HUES6 (cell line): ENCODE results near the gene WASHC2C.
"Not testable (repeated sequence)": the region's sequence is repeated elsewhere in the genome, so short reads cannot be mapped to it uniquely, and the experiment has no call there.

Experiments
- H3K27ac ChIP-seq: 2 replicates; pipeline ENCODE4 v1.7.0; 2013; ENCODE audit warnings: low read depth, mild to moderate bottlenecking, low read length, inconsistent platforms
- H3K27me3 ChIP-seq: 2 replicates; pipeline ENCODE4 v1.6.1; 2013; ENCODE audit warnings: low read length; ENCODE audit not compliant: control insufficient read depth, insufficient read depth
- H3K36me3 ChIP-seq: 2 replicates; pipeline ENCODE4 v1.6.1; 2013; ENCODE audit warnings: low read length; ENCODE audit not compliant: control insufficient read depth, insufficient read depth
- H3K4me1 ChIP-seq: 2 replicates; pipeline ENCODE4 v1.6.1; 2013; ENCODE audit warnings: low read length; ENCODE audit not compliant: control insufficient read depth, insufficient read depth
- H3K4me3 ChIP-seq: 2 replicates; pipeline ENCODE4 v1.5.1; 2013; ENCODE audit warnings: low read depth, low read length
- H3K9ac ChIP-seq: one replicate; pipeline ENCODE4 v1.6.1; 2013; ENCODE audit warnings: mild to moderate bottlenecking, low read length
- H3K9me3 ChIP-seq: 2 replicates; pipeline ENCODE4 v1.6.1; 2013; ENCODE audit warnings: low read depth, low read length; ENCODE audit not compliant: control insufficient read depth, insufficient read depth

WASHC2C gene, protein sequence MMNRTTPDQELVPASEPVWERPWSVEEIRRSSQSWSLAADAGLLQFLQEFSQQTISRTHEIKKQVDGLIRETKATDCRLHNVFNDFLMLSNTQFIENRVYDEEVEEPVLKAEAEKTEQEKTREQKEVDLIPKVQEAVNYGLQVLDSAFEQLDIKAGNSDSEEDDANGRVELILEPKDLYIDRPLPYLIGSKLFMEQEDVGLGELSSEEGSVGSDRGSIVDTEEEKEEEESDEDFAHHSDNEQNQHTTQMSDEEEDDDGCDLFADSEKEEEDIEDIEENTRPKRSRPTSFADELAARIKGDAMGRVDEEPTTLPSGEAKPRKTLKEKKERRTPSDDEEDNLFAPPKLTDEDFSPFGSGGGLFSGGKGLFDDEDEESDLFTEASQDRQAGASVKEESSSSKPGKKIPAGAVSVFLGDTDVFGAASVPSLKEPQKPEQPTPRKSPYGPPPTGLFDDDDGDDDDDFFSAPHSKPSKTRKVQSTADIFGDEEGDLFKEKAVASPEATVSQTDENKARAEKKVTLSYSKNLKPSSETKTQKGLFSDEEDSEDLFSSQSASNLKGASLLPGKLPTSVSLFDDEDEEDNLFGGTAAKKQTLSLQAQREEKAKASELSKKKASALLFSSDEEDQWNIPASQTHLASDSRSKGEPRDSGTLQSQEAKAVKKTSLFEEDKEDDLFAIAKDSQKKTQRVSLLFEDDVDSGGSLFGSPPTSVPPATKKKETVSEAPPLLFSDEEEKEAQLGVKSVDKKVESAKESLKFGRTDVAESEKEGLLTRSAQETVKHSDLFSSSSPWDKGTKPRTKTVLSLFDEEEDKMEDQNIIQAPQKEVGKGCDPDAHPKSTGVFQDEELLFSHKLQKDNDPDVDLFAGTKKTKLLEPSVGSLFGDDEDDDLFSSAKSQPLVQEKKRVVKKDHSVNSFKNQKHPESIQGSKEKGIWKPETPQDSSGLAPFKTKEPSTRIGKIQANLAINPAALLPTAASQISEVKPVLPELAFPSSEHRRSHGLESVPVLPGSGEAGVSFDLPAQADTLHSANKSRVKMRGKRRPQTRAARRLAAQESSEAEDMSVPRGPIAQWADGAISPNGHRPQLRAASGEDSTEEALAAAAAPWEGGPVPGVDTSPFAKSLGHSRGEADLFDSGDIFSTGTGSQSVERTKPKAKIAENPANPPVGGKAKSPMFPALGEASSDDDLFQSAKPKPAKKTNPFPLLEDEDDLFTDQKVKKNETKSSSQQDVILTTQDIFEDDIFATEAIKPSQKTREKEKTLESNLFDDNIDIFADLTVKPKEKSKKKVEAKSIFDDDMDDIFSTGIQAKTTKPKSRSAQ (N-terminal part only)

DNA sequence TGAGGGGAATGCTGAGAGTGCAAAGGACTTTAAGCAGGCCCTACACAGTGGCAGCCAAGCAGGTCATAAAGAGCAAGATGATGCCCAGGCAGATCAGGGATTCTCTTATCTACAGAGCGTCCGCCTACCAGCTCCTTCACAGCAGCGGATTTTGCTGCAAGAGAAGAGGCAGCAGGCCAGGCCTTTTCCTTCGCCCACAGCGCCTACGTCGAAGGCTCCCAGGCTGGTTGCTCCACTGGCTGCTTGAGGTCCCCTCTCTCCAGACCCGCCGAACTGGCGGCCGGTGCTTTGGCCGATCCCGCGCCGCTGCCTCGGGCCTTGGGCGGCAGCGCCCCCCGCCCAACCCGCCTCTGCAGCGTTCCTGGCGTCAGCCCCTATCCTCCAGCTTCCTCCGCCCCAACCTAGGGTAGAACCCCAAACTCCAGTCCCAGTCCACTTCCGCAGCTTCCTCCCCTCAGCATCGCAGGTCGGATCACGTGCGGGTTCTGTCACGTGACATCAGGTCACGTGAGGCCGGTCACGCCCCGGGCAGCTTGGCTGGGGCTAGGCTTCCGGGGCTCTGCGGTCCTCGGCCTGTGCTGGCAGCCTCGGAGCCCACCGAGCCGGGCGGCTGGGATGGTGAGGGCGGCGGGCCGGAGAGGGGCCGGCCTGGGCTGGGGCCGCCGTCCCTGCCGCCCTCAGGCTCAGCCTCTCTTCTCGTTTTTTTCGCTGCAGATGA lies at the start of gene WASHC2C:
Gene WASHC2C, plus strand, starts transcription at position 564 of the 718 bp plus-strand sequence. Its CDS starts 52 bp downstream, at position 616.
- Histone ChIP-seq H3K9ac (peak within 1 kb of the TSS; percentile 77), H3K4me3 (peak within 1 kb of the TSS; percentile 75)
- H3K4me1 ChIP-seq, H3K27me3 ChIP-seq, H3K27ac ChIP-seq, H3K36me3 ChIP-seq, H3K9me3 ChIP-seq: not testable (repeated sequence)

- not testable (repeated sequence) for H3K27me3 ChIP-seq, H3K9me3 ChIP-seq, H3K36me3 ChIP-seq, H3K9ac ChIP-seq, H3K4me1 ChIP-seq, H3K27ac ChIP-seq, H3K4me3 ChIP-seq
These were observed 48.6 kb upstream of the WASHC2C start for GRCh38 chr10:45678467-45678866.

- H3K27ac ChIP-seq, H3K9me3 ChIP-seq, H3K36me3 ChIP-seq, H3K4me3 ChIP-seq, H3K9ac ChIP-seq, H3K4me1 ChIP-seq, H3K27me3 ChIP-seq: not testable (repeated sequence)
These were observed 16.8 kb upstream of the WASHC2C start for GRCh38 chr10:45710200-45710796.

- not testable (repeated sequence) for H3K36me3 ChIP-seq, H3K9me3 ChIP-seq, H3K4me3 ChIP-seq, H3K9ac ChIP-seq, H3K27ac ChIP-seq, H3K4me1 ChIP-seq, H3K27me3 ChIP-seq
These were observed 15.8 kb upstream of the WASHC2C start for GRCh38 chr10:45711223-45711622.

- not testable (repeated sequence) for H3K27ac ChIP-seq, H3K4me1 ChIP-seq, H3K4me3 ChIP-seq, H3K9ac ChIP-seq, H3K36me3 ChIP-seq, H3K9me3 ChIP-seq, H3K27me3 ChIP-seq
These were observed 10.0 kb upstream of the WASHC2C start for GRCh38 chr10:45717053-45717452.

GRCh38 chr10:45717642-45718041 lies 9.4 kb upstream of the WASHC2C start:
- not testable (repeated sequence) for H3K9ac ChIP-seq, H3K27ac ChIP-seq, H3K9me3 ChIP-seq, H3K4me3 ChIP-seq, H3K27me3 ChIP-seq, H3K4me1 ChIP-seq, H3K36me3 ChIP-seq

DNA sequence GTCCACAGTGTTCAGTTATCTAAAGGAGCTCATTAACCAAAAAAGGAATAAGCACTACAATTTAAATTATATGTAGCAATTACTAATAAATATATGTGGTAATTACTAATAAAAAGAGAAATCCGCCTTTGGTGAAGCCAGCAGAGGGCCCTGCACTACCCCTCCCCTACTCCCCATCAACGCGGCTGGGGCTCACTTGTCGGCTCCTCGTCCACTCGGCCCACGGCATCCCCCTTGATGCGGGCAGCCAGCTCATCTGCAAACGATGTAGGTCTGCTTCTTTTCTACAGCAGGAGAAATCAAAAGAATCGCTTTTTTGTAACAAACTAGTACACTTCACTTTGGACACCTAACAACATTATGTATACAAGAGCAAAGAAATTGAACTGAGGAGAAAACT lies 5.6 kb upstream of the WASHC2C start:
- not testable (repeated sequence) for H3K4me3 ChIP-seq, H3K36me3 ChIP-seq, H3K4me1 ChIP-seq, H3K9ac ChIP-seq, H3K9me3 ChIP-seq, H3K27ac ChIP-seq, H3K27me3 ChIP-seq

GRCh38 chr10:45723851-45724250 lies 3.2 kb upstream of the WASHC2C start:
- not testable (repeated sequence) for H3K4me1 ChIP-seq, H3K9me3 ChIP-seq, H3K36me3 ChIP-seq, H3K27me3 ChIP-seq, H3K4me3 ChIP-seq, H3K27ac ChIP-seq, H3K9ac ChIP-seq

DNA sequence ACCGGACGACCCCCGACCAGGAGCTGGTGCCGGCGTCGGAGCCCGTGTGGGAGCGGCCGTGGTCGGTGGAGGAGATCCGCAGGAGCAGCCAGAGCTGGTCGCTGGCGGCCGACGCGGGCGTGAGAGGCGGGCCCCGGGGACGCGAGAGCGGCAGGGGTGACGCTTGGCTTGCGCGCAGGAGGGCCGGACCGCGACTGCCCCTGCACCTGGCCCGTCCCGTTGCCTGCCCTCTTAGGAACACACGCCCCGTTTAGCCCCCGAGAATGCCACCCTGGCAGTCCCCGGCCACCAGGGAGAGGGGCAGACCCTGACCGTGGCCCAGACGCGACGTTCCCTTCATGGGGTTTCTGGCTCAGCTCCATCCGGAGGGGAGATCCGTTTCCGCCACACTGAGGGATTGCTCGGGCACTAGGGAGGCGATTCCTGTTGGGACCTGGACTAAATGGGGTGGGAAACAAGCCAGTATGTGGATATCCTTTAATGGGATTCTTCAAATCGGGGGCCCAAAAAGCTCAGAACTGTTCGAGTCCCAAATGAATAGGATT lies 427 bp downstream of the WASHC2C start:
- not testable (repeated sequence) for H3K27ac ChIP-seq, H3K36me3 ChIP-seq, H3K27me3 ChIP-seq, H3K4me1 ChIP-seq, H3K9me3 ChIP-seq
- Histone ChIP-seq H3K4me3 (peak overlapping the region; percentile 75), H3K9ac (peak overlapping the region; percentile 77)

DNA sequence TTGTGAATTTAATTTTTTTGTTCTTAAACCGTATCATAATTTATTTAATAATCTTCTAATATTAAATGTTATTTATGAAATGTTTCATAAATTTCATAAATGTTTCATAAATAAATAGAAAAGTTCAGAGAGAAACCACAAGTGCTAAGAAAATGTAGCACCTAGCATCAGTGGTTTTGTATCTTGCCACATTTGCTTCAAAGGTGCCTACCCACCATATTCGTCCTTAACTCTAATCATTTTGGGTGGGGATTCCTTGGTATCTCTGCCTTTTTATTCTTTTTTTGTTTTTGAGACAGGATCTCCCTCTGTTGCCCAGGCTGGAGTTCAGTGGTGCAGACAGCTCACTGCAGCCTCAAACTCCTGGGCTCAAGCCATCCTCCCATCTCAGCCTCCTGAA lies 7.4 kb downstream of the WASHC2C start:
- not testable (repeated sequence) for H3K9ac ChIP-seq, H3K9me3 ChIP-seq, H3K4me3 ChIP-seq, H3K27me3 ChIP-seq, H3K27ac ChIP-seq, H3K36me3 ChIP-seq, H3K4me1 ChIP-seq
